Activated T-cell treated with anti-CD3 and anti-CD28 coated beads for 48 hours (primary cell): Measurements from ENCODE around the gene PDE9A.

Experiments
- DNase-seq: peaks from one replicate; pipeline ENCODE4 v3.0.0-alpha.2; 2020; ENCODE audit warnings: low read depth

Gene PDE9A

DNA sequence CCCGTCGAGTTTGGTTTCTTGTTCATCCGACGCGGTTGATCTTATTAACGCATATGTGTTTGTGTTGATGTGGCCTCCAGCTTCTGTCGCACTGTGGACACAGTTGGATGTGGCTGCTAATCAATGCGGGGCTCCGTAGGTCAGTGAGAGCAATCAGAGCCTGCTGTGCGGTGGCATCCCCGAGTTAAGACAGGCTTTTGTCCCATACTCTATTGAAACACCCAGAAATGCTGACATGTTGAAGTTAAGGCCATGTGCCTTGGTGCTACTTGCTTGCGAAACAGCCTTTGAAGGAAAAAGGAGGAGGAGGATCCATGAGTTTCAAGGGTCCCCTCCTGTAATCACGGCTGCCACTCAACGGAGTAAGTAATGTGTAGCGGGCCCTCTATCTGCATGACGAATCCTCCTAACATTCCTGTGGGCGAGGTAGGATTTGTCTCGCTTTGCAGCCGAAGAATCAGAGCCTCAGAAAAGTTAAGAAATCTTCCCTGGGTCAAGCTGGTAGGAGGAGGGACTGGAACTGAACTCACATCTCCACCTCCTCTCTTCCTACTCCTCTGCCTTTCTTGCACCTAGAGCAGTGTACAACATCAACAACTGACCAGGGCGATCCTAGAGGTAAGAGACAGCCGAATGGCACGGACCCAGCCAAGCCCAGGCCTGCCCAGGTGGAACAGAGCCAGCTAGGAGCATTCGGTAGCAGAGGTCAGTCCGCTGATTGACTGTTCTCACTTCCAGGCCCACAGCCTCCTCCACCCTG is 19.5 kb downstream of the PDE9A start:
- no peak for DNase-seq

DNA sequence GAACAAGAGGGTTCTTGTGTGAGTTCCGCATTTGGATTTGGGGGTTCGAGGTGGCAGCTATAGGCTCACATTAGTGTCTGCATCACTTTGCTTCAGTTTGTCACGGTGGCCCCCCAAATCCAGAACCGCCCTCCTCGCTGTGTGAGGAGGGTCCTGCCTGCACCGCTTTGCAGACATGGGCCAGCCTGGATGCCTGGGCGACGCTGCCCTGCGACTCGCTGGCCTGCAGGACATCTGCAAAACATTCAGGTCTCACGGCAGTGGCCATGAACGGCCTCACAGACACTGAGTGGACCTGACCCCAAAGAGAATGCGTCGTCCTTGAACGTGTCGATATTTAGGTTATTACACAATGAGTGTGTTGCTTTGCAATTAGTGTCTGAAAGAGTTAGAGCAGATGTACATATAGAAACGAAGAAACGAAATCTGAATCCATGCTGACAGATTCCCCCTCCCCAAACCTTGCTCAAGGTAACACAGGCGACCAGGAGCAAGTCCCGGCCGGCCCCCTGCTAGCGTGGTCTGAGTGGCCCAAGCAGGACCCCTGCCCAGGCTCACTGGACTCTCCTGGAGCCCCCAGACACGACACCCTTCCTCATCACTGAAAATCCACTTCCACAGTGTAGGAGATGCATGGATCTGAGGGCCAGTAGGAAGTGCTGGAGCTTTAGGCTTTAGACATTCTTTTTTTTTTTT is 20.4 kb downstream of the PDE9A start:
- no peak for DNase-seq

DNA sequence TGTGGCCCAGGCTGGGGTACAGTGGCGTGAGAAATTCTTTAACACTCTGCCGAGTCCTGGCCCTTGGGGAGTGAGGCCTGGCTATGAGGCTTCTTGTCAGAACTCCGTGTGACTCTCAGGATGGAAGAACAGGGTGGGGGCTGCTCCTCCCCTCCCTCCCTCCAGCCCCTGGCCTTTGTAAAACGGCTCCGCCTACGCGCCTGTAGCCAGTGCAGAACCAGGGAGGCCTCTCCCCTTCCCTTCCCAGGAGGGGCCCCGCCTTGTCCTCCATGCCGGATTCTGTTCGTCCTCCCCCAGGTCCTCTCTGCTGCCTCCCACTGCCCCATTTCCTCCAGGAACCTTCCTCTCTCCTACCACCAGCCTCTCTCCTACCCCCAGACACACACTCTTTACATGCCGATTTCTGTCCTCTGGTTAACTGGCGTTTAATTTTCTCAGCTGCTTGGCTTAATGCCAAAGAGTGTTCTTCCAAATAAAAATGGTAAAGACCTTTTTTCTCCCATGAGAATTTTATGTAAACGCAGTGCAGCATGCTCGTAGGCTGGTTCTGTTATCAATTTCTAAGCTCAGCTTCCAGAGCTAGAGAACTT is 21.0 kb downstream of the PDE9A start:
- no peak for DNase-seq

DNA sequence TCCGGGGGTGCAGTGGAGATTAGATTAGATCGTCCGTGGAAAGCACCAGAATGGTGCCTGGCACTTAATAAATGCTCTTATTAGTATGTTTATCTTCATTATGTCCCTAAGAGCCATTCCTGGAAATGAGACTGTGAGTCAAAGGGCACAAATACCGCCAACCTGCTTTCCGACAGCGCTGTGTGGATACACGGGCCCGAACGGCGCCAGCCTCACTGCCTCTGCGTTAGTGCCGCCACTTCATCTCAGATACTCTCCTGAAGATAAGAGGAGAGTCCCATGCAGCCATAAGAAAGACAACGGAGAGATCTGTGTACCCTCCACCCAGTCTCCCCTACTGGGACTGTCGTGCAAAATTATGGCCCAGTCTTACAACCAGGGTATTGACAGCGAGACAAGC is 22.0 kb downstream of the PDE9A start:
- no peak for DNase-seq

DNA sequence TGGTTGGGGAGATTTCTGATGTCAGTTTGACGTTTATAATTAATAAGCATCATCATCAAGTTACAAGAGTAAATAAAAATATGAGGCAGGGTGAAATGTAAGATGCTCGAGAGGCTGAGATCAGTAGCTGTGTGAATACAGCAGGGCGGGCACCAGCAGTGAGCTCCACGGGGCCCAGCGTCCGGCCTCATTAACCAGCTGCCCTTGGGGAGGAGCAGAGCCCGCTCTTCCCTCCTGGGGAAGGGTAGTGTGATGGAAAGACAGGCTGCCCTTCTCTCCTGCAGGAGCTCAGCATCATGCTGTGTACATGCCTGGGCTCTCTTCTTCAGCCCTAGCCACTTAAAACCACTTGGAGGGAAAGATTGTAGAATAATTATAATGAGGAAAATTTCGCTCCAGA is 23.4 kb downstream of the PDE9A start:
- no peak for DNase-seq

DNA sequence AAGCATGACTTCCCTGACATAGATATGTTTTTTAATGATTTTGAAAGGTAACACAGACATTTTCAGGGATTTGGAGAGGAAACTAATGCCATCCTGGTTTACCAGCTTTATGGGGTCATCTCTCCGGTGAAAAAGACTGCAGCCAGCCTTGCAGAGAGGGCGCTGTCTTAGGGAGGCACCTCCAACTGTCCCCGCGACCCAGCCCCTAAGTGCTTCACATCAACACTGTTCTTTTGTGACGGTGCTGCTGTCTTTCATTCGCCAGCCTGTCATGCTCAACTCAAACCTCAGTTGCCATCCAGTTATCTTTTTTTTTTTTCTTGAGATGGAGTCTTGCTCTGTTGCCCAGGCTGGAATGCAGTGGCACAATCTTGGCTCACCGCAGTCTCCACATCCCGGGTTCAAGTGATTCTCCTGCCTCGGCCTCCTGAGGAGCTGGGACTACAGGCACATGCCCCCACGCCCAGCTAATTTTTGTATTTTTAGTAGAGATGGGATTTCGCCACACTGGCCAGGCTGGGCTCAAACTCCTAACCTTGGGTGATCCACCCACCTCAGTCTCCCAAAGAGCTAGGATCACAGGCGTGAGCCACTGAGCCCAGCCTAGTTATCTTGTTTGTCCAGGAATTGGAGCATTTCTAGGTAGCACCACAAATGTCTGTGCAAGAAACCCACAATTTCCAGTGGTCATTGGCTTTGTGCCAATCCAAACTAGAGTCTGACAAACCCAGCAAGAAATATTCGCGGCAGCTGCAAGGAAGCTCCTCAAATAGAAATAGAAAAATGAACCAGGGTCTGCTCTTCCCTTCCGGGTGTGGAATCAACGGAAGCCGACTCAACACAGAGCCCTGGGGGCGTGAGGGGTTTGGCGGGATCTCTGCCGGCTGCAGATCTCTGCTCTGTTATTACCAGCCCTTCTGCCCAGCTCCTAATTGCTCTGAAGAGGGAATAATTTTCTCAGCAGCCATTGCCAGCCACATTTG is 24.2 kb downstream of the PDE9A start:
- no peak for DNase-seq

DNA sequence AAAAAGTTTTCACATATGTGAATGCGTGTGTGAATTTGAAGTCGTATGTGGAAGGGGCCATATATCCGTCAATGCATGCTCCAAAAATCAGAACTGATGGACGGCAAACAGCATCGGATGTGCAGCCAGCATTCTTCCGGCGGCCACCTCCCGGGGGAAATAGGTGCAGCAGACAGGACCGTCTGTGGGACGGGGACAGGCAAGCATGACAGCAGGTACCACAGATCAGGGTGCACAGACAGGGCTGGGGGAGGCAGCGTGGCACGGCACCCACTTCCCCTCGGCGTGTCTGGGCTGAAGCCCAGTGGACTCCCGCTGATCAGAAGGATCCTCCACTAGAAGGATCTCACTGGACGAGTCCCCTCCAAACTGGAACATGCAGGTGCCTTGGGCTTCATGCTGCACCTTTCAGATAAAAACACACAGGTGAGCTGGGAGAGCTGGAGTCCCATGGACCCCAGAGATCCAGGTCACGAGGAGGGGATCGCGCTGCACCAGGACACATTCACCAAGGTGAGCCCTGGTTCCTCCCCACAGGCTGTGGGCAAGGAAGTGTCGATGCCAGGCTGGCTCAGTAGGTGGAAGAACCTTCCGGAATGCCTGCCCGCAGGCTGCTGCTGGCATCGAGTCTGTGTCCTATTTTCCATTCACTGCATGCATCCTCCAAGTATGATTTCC is 25.3 kb downstream of the PDE9A start:
- no peak for DNase-seq

DNA sequence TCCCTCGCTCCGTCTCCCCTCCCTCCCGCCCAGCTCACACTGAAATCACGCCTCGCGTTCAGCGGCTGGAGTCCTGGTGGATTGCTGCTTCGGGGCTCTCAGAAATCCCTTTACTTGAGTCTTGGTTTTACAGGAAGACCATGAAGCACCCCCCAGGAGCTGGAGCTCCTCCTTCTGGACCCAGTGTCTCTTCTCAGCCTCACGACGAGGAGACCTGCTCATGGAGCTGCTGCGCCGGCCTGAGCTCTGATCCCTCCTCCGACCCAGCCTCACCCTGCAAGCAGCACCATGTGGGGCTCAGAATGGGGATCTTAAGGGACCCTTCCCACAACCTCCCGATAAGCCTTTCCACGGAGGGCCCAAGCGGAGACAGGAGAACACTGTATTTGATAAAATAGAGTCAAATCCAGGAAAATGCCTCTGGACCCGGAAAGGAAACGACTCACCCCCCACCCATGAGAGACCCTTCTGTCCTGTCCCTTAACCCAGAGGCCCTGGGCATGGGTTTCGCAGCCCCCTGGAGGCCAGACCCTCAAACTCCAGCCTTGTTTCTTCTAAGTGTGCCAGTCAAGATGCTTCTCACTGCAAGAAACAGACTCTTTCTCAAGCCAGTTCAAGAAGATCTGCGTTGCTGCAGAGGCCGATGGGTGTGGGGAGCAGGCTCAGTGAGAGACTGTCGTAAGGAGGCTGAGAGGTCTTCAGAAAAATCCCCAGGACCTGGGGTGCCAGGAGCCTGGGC is 26.1 kb downstream of the PDE9A start:
- DNase-seq = no peak

DNA sequence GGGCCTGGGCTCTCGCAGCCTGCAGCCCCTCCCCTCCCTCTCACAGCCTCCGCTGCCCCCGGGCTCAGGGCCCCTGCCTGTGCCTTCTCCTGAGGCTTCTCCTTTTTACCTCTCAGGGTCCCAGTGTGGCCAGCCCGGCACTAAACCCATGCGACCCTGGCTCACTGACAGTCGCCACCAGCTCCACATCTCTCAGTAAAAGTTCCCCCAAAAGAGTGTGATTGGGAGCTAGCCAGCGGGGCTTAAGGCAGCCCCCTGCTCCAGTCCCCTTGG is 26.6 kb downstream of the PDE9A start:
- DNase-seq = no peak

DNA sequence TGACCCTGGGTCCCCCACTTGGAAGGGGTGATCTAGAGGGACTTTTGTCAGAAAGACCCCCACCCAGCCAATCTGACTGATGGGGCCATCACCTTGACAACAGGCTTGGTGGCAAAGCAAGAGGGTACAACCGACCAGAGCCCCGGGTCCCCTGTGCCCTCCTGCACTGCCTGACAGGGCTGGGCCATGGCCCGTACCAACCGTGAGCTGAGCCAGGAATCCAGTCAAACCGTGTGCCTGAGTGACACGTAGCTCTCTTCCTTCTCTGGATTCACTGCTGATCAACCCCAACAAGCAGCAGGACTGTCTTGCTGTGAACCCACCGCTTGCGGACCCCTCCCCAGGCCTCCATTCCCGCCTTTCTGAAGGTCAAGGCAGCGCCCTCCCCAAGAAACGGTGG is 27.0 kb downstream of the PDE9A start:
- DNase-seq = no peak

DNA sequence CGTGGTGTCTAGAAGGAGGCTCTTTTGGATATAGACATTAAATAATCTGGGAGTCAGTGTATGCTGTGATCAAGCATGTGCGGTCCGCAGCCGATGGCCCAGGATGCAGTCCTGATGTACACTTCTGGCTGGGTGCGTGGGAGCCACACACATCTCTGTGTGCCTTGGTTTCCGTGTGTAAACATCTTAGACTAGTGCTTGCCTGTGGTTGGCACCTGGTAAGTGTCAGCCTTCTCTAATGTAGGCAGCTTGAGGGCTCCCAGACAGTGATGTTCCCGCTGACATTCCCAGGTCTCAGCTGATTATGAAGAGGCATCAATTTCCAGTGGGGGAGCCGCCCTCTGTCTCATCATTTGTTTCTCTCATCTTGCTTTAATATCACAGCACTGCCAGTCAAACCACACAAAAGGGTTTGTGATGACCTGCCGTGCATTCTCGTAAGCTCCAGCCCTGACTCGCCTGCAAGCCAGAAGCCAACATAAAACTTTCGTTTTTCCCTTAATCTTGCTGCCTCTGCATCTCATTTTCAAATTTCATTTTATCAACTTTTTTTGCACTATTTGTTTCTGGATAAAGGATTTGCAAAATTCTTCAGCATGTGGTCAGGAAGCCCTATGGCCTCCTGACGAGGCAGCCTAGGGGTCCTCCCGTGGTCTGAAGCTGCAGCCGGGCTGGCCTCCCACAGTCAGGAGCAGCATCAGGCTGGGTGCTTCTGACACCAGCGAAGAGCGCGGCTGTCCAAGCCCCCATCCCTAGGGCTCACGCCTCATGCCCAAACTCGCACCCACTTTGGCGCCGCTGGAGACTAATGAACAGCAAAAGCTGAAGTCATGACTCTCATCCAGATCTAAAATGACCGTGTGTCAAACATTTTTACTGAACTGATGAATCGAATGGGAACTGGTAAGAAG is 28.1 kb downstream of the PDE9A start:
- DNase-seq = no peak

DNA sequence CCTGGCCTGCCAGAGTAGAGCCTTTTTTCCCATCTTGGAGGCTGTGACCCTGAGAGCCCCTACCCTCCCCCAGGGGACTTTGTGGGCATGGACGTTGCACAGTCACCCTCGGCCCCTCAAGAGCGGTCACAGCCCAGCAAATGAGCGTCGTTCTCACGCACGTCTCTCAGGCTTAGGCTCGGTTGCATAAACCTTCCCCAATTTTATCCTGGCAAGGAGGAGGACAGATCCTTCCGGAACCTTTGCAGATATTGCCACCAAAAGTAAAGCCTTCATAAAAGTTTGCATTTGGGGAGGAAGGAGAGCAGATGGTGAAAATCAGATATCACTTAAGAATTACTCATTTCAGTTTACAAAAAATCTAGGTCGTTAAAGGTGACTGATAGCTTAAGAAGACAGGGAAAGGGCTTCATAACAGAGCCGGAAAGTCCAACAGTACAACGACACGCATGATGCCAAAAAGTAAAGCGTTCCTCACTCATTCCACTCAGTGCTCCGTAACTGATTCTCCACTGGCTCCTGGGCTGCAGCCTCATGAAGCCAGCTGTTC is 29.3 kb downstream of the PDE9A start:
- DNase-seq = no peak

DNA sequence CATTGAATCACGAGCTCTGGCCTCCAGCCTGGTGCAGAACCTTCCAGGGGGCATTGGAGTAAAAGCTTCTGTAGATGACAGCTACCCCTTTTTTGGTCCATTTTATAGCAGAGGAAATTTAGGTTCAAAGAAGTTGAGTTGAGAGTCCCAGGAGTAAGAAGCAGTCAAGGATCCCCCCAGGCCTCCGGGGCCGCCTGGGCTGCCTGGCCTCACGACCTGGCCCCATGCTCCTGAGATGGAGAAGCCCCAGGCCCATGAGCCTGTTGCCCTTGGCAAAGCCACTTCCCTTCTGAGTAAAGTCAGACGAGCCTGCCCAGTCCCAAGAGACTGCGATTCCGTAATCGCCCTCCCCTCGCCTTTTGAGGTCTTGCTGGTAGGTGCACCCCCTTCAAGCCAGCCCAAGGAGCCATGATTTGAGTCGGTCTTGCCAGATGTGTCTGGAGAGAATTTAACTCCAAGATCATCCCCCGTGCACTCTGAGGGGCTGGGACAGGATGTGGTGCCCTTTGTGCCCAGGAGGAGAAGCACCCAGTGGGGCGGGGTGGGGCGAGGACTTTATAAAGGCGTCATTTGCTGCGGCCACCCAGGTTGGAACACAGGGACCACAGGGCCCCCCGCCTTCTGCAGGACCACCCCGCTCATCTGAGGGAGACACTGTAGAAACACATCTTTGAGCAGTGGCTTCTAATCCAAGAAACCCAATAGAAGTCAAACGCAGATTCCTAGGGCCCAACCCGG is 30.1 kb downstream of the PDE9A start:
- no peak for DNase-seq

DNA sequence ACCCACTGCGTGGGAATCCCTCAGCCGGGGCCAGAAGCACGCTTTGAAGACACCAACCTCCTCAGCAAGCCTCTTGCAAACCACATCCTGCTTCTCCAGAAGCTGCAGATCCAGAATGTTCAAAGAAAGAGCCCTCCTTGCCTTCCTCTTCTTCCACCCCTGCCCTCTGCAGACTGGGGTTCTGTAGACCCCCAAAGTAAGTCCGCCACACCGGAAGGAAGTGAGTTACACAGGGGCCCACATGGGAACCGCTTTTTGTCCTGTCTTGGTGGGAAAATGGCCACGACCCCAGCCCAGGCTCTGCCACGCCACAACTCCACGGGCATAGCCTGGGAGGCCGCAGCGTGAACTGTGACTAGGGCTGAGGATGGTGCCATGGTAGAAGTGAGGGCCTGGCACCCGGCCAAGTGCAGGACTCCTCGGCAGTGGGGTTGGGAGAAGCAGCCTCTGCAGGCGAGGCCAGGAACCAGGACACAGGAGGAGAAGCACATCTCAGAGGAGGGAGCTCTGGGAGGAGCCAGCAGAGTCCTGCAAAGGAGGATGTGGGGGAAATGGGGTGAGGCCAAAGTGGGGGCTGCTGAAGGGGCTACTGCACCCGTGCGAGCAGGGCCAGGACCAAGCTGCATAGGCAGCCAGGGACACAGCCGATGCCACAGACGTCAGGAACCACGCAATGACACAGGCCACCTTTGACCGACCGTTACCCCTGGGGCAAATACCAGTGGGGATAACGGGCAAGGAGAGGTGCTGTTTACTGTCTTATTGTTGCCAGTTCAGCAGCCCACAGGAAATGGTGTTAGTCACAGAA is 30.9 kb downstream of the PDE9A start:
- peak; percentile 38 for DNase-seq

DNA sequence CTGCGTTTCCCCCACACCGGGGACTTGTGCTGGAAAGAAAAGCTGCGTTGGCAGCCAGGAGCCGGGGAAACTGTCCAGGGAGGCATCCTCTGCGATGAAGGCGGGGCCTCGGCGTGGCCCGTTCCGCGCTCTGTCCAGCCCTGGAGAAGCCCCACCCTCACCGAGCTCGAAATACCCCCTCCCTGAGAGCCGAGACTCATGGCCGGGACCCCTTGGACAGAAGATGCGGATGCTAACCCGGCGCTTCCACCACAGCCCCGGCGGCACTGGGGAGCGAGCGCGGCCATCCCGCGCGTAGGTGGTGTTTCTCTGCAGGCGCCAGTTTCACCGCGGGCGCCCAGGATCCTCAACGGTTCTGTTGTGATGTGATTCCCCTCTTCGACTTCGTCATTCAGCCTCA is 31.6 kb downstream of the PDE9A start:
- peak; percentile 15 for DNase-seq

DNA sequence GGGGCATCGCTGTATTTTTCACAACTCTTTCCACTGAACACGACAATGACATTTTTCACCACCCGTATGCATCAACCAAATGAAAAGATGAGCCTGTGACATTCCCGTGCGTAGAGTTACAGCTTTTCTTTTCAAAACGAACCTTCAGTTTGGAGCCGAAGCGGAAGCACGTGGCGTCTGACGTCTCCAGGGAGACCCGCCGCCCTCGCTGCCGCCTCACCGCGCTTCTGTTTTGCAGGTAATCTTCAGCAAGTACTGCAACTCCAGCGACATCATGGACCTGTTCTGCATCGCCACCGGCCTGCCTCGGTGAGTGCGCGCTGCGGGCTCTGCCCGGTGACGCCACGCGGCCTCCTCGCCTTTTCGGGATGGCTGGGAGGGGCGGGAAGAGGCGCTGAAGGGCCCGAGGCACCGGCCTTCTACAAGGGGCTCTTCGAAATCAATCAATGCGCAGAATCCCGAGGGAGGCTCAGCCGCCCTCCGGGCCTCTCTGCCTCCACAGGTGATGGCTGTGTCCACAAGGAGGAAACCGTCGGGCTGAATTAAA is 32.6 kb downstream of the PDE9A start:
- DNase-seq = no peak

DNA sequence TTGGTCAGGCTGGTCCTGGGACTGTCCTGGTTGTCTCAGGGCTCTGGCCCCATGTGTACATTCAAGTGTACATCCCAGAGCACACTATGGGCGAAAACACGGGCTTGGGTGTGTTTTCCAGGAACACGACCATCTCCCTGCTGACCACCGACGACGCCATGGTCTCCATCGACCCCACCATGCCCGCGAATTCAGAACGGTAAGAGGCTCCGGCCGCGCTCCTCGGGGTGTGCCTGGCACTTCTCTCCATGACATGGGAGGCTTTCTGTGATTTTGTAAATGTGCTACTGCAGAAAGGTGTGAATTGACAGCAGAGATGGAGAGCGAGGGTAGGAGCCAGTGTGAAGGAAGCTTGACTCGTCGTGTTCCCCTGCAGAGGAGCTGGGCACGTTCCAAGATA is 34.4 kb downstream of the PDE9A start:
- no peak for DNase-seq
